ENCODE data around the gene ADAMTS10. TPM values are rescaled to one million over a fixed set of nuclear protein-coding genes. Genes with fewer than 3 reads are reported as not detected.

Gene ADAMTS10
- total and polyA plus RNA-seq, 2 of the 13 experiments (the other 11 are each of a cell fraction or from before 2014, with no cell fraction given), result 0.49 to 1.7 TPM

DNA sequence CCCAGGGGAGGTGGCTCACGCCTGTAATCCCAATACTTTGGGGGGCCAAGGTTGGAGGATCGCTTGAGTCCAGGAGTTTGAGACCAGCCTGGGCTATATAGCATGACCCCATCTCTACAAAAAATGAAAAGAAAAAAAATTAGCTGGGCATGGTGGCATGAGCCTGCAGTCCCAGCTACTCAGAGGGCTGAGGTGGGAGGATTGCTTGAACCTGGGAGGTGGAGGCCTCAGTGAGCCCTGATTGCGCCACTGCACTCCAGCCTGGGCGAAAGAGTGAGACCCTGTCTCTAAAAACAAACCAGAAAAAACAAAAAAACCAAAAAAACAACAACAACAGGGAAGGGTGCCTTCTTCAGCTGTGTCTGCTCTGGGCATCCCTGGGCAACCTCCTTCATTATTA, 32.8 kb downstream of the ADAMTS10 start (continued):
- TF ChIP-seq GTF2F1 (IDR thresholded peaks at IDR 0.05; ENCODE audit: low read length) (no peak), KDM1A (CRISPR knock-in tag; IDR thresholded peaks at IDR 0.05) (no peak), ZNF337 (CRISPR knock-in tag; IDR thresholded peaks at IDR 0.05; ENCODE audit: borderline replicate concordance, low read depth) (no peak), CBX1 (IDR thresholded peaks at IDR 0.05; ENCODE audit: low read depth) (no peak), MAFK (conservative IDR thresholded peaks at IDR 0.05 in 1 of 2, IDR thresholded peaks at IDR 0.05 in 1 of 2; ENCODE audit: low read length in 2 of 2) (no peak)
- TF ChIP-seq, protein P1, sequence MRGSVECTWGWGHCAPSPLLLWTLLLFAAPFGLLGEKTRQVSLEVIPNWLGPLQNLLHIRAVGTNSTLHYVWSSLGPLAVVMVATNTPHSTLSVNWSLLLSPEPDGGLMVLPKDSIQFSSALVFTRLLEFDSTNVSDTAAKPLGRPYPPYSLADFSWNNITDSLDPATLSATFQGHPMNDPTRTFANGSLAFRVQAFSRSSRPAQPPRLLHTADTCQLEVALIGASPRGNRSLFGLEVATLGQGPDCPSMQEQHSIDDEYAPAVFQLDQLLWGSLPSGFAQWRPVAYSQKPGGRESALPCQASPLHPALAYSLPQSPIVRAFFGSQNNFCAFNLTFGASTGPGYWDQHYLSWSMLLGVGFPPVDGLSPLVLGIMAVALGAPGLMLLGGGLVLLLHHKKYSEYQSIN (CRISPR knock-in tag; IDR thresholded peaks at IDR 0.05; ENCODE audit: borderline replicate concordance), result no peak

DNA sequence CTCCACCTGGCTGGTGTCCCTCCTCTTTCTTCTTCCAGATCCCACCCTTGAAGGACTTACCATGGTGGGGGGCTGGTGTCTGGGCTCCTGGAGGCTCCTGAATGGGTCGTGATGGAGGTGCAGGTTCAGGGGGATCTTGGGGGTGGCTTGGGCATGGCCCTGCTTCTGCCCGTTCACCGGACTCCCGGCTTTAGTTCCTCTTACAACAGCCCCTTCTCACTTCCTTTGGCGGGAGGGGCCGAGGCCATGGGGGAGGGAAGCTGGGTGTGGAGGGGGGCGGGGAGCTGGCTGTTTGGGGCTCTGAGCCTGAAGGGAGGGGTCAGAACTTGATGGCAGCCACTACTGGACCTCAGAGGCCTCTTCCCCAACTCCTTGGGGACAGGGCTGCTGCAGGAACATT, 33.3 kb downstream of the ADAMTS10 start, which contains the start of gene MYO1F:
Gene MYO1F (minus strand): TSS at position 196 of the 400 bp plus-strand sequence. CDS start 133 bp downstream, at position 63.
- ATAC-seq, result no peak
- in situ Hi-C loops (cut with HindIII; ENCODE audit: extremely low pct_ligation_motif_present, low pct_unique_long_range_greater_than_20kb), result no loop called here
- WGBS (ENCODE audit: low lambda C conversion rate), result 7% methylated on average over 3 of the region's 7 CpGs

More for the DNA sequence above, 33.3 kb downstream of the ADAMTS10 start, which contains the start of gene MYO1F:
- Histone ChIP-seq H3K27ac (ENCODE audit: extremely low read length, insufficient read depth, low read length) (no peak within 1 kb of the TSS), H3K4me1 (ENCODE audit: insufficient read depth, low read length) (peaks cover 35% of the 10 kb centered on the region), H3K4me2 (ENCODE audit: low read depth, low read length) (no peak within 1 kb of the TSS), H3K27me3 (ENCODE audit: control insufficient read depth in 1 of 2, insufficient read depth in 2 of 2, low read length in 2 of 2) (peaks cover 0 to 16% of the 10 kb centered on the region in 2 experiments; a peak in 3 of 5 replicates), H3K36me3 (replicated peaks in 1 of 2; ENCODE audit: control insufficient read depth in 1 of 2, insufficient read depth in 2 of 2, low read length in 2 of 2) (no peaks in the 10 kb centered on the region), H3K9me3 (ENCODE audit: low read length) (no peaks in the 10 kb centered on the region), H3K4me3 (replicated peaks in 1 of 3; ENCODE audit: insufficient read depth in 1 of 3, low read depth in 2 of 3, low read length in 3 of 3) (no peak within 1 kb of the TSS), H4K20me1 (ENCODE audit: insufficient read depth, low read length) (no peaks in the 10 kb centered on the region), H3K79me2 (ENCODE audit: insufficient read depth, low read length) (no peaks in the 10 kb centered on the region), H3K9ac (ENCODE audit: insufficient read depth, low read depth, low read length) (no peak within 1 kb of the TSS), H2AFZ (ENCODE audit: low read length) (no peak within 1 kb of the TSS)
- TF ChIP-seq SUZ12 (IDR thresholded peaks at IDR 0.05; ENCODE audit: low read depth, low read length) (no peak), FOXP1 (IDR thresholded peaks at IDR 0.05) (no peak), FOXP1 (CRISPR knock-in tag; IDR thresholded peaks at IDR 0.05) (no peak), RXRA (CRISPR knock-in tag; IDR thresholded peaks at IDR 0.05) (no peak), CREB1 (IDR thresholded peaks at IDR 0.05) (no peak), CREB1 (CRISPR knock-in tag; IDR thresholded peaks at IDR 0.05) (no peak), MIXL1 (CRISPR knock-in tag; IDR thresholded peaks at IDR 0.05) (no peak), ZNF232 (CRISPR knock-in tag; IDR thresholded peaks at IDR 0.05; ENCODE audit: borderline replicate concordance) (no peak), RBAK (CRISPR knock-in tag; IDR thresholded peaks at IDR 0.05) (no peak), SKI (IDR thresholded peaks at IDR 0.05; ENCODE audit: partially characterized antibody) (no peak), ZBTB3 (CRISPR knock-in tag; IDR thresholded peaks at IDR 0.05; ENCODE audit: borderline replicate concordance, low read depth) (no peak), ZNF513 (CRISPR knock-in tag; conservative IDR thresholded peaks at IDR 0.05) (no peak)
- TF ChIP-seq, protein P2, sequence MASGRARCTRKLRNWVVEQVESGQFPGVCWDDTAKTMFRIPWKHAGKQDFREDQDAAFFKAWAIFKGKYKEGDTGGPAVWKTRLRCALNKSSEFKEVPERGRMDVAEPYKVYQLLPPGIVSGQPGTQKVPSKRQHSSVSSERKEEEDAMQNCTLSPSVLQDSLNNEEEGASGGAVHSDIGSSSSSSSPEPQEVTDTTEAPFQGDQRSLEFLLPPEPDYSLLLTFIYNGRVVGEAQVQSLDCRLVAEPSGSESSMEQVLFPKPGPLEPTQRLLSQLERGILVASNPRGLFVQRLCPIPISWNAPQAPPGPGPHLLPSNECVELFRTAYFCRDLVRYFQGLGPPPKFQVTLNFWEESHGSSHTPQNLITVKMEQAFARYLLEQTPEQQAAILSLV (CRISPR knock-in tag; IDR thresholded peaks at IDR 0.05; ENCODE audit: borderline replicate concordance), result no peak
- ChIA-PET CTCF (ENCODE audit: low intra/inter-chr PET ratio, low total read pairs) (no interaction called here), POLR2A (no interaction called here)
- intact Hi-C loops (cut with micrococcal nuclease; ENCODE audit: unreplicated experiment), result loop anchor here (10.0 kb wide), 1 partner anchor 52 kb away; no protein-coding TSS in a partner anchor
- no TSS peak for BruUV-seq (replicated peaks)
- FAIRE-seq (no peak), DNase-seq (ENCODE audit: low spot score) (no peak)

Measured in HepG2 (cell line).